Suprapubic skin (tissue), 4 donors: ENCODE measurements around the gene GANC. TPM values are rescaled to one million over a fixed set of nuclear protein-coding genes. Genes with fewer than 3 reads are reported as not detected.

Experiments used
- DNase-seq, 2 donors: peaks; one replicate each; pipeline ENCODE4 v3.0.0-alpha.2; 2019; ENCODE audit warnings: low spot score in 2 of 2
- H3K27ac ChIP-seq: fragments of 200-600 bp; sonication (generic); one replicate; pipeline ENCODE4 v1.5.1; 2019
- H3K27me3 ChIP-seq: fragments of 200-600 bp; sonication (generic); one replicate; pipeline ENCODE4 v1.5.1; 2019
- H3K36me3 ChIP-seq: fragments of 200-600 bp; sonication (generic); one replicate; pipeline ENCODE4 v1.5.1; 2019
- H3K4me1 ChIP-seq: fragments of 200-600 bp; sonication (generic); one replicate; pipeline ENCODE4 v1.5.1; 2019
- H3K4me3 ChIP-seq: fragments of 200-600 bp; sonication (generic); one replicate; pipeline ENCODE4 v1.5.1; 2019; ENCODE audit warnings: mild to moderate bottlenecking
- H3K9me3 ChIP-seq: fragments of 200-600 bp; sonication (generic); one replicate; pipeline ENCODE4 v1.5.1; 2019
- CTCF ChIP-seq, 2 donors: fragments of 200-600 bp in 1 of 2; fragments of 450-650 bp in 1 of 2; sonication (generic) in 1 of 2; IDR thresholded peaks; one replicate each; pipeline ENCODE4 v1.5.1; 2016 to 2019; ENCODE audit warnings: antibody characterized with exemption in 2 of 2, mild to moderate bottlenecking in 1 of 2, moderate library complexity in 1 of 2
- EP300 ChIP-seq: sonication (generic); formaldehyde crosslinking; IDR thresholded peaks from one replicate; pipeline ENCODE4 v1.6.1; 2017; ENCODE audit warnings: antibody characterized with exemption
- POLR2A ChIP-seq, 2 donors: fragments of 450-650 bp; IDR thresholded peaks; one replicate each; pipeline ENCODE4 v1.6.1; 2017; ENCODE audit warnings: antibody characterized with exemption in 2 of 2, mild to moderate bottlenecking in 2 of 2, moderate library complexity in 2 of 2
- POLR2AphosphoS5 ChIP-seq, 3 donors: sonication (generic); formaldehyde crosslinking; IDR thresholded peaks; one replicate each; pipeline ENCODE4 v1.6.1; 2017; ENCODE audit warnings: antibody characterized with exemption in 3 of 3
- WGBS: methylation state at CpG from one replicate; pipeline ENCODE4 v1.1.5; 2018; 5-methylcytosine and 5-hydroxymethylcytosine counted together
- total RNA-seq, 4 donors: library from RNA; depleted of rRNA; stranded (reverse); fragments of >200 nt; gene quantifications; one replicate each; pipeline ENCODE4 v1.1.0, GENCODE V29; 2016

GANC gene
- total RNA-seq, 4 donors from 2014 or later, result 23.0 to 47.7 (median 30.4) TPM

DNA sequence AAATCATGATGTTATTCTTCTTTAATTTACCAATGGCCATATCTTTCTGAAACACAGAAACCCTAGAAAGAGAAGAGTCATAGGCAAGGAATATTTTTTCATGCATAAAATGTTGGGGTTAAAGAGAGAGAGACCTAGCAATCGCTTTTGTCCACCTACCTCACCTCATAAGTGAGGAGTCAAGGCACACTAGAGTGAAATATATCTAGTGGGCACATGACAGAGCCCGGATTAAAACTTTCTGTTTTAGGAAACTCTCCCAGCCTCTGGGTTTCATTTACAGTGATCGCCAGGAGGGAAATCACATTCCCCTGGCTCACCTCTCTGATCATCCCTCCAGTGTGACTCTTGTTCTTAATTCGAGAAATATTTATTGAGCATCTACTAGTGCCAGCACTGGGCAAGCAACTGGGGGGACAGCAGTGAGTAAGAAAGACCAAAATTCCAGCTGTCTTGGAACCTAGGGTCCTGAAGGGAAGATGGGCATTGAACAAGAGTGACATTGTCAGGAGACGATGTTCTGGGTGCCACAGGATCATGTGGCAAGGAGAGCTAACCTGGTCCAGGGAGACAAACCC, 87.6 kb downstream of the GANC start:
- H3K27me3 ChIP-seq, result no peaks in the 10 kb centered on the region
- TF ChIP-seq EP300 (no peak), CTCF (IDR thresholded peaks at IDR 0.05) (no peak), POLR2A (IDR thresholded peaks at IDR 0.05) (no peak), POLR2AphosphoS5 (IDR thresholded peaks at IDR 0.05) (no peak)
- no peak overlapping the region for H3K27ac ChIP-seq
- WGBS, result 82% methylated on average over 5 of the region's 5 CpGs
- no peak overlapping the region for H3K4me3 ChIP-seq
- H3K4me1 ChIP-seq, result no peaks in the 10 kb centered on the region
- no peaks in the 10 kb centered on the region for H3K9me3 ChIP-seq
- no peak for DNase-seq
- peaks cover 17% of the 10 kb centered on the region for H3K36me3 ChIP-seq

GRCh38 chr15:42363487-42363886, 90.5 kb downstream of the GANC start:
- H3K4me1 ChIP-seq, result no peaks in the 10 kb centered on the region
- 87% methylated on average over 3 of the region's 3 CpGs for WGBS
- H3K36me3 ChIP-seq, result no peaks in the 10 kb centered on the region
- no peak for DNase-seq
- no peak overlapping the region for H3K4me3 ChIP-seq
- no peak overlapping the region for H3K27ac ChIP-seq
- no peak for TF ChIP-seq EP300
- no peak for TF ChIP-seq POLR2AphosphoS5 (IDR thresholded peaks at IDR 0.05)
- TF ChIP-seq POLR2A (IDR thresholded peaks at IDR 0.05), result no peak
- no peak for TF ChIP-seq CTCF (IDR thresholded peaks at IDR 0.05)
- no peaks in the 10 kb centered on the region for H3K9me3 ChIP-seq
- no peaks in the 10 kb centered on the region for H3K27me3 ChIP-seq

DNA sequence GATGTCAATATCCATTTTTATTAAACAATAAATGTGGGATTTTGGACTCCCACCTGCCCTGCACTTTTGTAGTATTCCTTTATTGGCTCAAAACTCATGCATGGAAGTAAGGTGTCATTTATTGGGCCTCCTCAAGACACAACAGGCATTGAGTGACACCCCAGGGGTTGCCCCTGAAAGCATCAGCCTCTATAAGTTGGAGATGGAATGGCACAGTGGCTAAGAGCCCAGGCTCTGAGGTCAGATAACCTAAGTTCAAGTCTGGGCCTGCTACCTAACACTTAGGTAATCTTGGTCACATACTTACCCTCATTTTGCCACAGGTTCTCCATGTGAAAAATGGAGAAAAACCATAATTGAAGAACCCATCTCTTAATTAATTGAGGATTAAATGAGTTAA, 90.9 kb downstream of the GANC start:
- Histone ChIP-seq H3K9me3 (no peaks in the 10 kb centered on the region), H3K4me3 (no peak overlapping the region), H3K27ac (no peak overlapping the region), H3K36me3 (no peaks in the 10 kb centered on the region), H3K4me1 (no peaks in the 10 kb centered on the region), H3K27me3 (no peaks in the 10 kb centered on the region)
- no peak for DNase-seq
- no peak for TF ChIP-seq CTCF (IDR thresholded peaks at IDR 0.05)
- TF ChIP-seq POLR2A (IDR thresholded peaks at IDR 0.05), result no peak
- no peak for TF ChIP-seq EP300
- no peak for TF ChIP-seq POLR2AphosphoS5 (IDR thresholded peaks at IDR 0.05)

DNA sequence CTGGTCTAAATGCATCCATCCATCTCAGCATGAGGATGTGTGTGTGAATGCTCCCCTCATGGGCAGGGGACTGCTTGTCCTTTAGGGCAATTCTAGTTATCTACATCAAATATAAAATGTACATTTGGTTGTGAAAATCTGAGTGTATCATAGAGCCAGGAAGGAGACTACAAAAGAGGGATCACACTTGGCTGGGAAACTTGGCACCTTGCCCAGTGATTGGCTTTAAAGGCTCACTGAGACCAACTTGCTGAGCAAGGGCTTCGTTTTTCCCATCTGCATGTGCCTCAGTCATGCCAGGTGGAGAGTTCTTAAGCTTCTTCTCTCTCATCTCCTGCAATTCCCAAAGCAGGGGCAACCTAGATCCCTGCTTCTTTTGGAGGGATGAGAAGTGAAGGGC, 91.5 kb downstream of the GANC start:
- no peak for TF ChIP-seq EP300
- no peak for TF ChIP-seq POLR2AphosphoS5 (IDR thresholded peaks at IDR 0.05)
- no peak for TF ChIP-seq POLR2A (IDR thresholded peaks at IDR 0.05)
- TF ChIP-seq CTCF (IDR thresholded peaks at IDR 0.05), result no peak
- no peaks in the 10 kb centered on the region for H3K9me3 ChIP-seq
- no peak for DNase-seq
- no peaks in the 10 kb centered on the region for H3K27me3 ChIP-seq
- no peak overlapping the region for H3K4me3 ChIP-seq
- 44% methylated on average over 1 of the region's 1 CpG for WGBS
- H3K27ac ChIP-seq, result no peak overlapping the region
- no peaks in the 10 kb centered on the region for H3K36me3 ChIP-seq
- H3K4me1 ChIP-seq, result no peaks in the 10 kb centered on the region

- H3K36me3 ChIP-seq, result no peaks in the 10 kb centered on the region
- no peak overlapping the region for H3K4me3 ChIP-seq
- H3K27ac ChIP-seq, result no peak overlapping the region
- no peak for DNase-seq
- TF ChIP-seq CTCF (IDR thresholded peaks at IDR 0.05) (no peak), POLR2AphosphoS5 (IDR thresholded peaks at IDR 0.05) (no peak), POLR2A (IDR thresholded peaks at IDR 0.05) (no peak), EP300 (no peak)
- no peaks in the 10 kb centered on the region for H3K9me3 ChIP-seq
- H3K27me3 ChIP-seq, result no peaks in the 10 kb centered on the region
- no peaks in the 10 kb centered on the region for H3K4me1 ChIP-seq
- 90% methylated on average over 5 of the region's 5 CpGs for WGBS
Observed at GRCh38 chr15:42365921-42366550, 93.0 kb downstream of the GANC start.
